Erythroblast (primary cell): ENCODE data around the gene PDZD7.

Experiments used
- GATA1 ChIP-seq: IDR thresholded peaks from 2 replicates; pipeline ENCODE4 v1.6.1; 2011; ENCODE audit warnings: low read depth, mild to moderate bottlenecking, control low read depth, low read length, moderate library complexity
- POLR2A ChIP-seq: IDR thresholded peaks from 2 replicates; pipeline ENCODE4 v1.6.1; 2011; ENCODE audit warnings: mild to moderate bottlenecking, low read length

DNA sequence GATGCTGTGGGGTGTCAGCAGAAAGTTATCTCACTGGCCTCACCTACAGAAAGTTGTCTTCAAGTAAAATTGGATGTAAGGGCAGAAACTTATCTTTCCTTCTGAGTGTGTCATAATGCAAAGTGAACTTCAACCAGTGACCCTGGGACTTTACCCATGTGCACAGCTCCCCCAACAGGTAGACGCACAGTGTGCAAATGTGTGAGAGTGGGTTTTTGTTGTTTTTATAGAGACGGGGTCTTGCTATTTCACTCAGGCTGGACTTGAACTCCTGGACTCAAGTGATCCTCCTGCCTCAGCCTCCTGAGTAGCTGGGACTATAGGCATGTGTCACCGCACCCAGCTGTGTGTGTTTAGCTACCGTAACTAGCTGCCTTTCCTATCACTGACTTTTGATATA, 24.5 kb upstream of the PDZD7 start:
- TF ChIP-seq POLR2A (no peak), GATA1 (no peak)
